WERI-Rb-1 (cell line): ENCODE results near the gene LYST.

Experiments used
- DNase-seq: peaks from one replicate; pipeline ENCODE4 v3.0.0-alpha.2; 2020
- H3K27ac ChIP-seq: fragments of 250-450 bp; sonication (Bioruptor Pico); 2 replicates; pipeline ENCODE4 v1.5.1; 2020; ENCODE audit warnings: mild to moderate bottlenecking, moderate library complexity
- H3K27me3 ChIP-seq: fragments of 250-450 bp; sonication (Bioruptor Pico); 2 replicates; pipeline ENCODE4 v1.5.1; 2021; ENCODE audit warnings: mild to moderate bottlenecking, low read depth, moderate library complexity; ENCODE audit not compliant: insufficient read depth, severe bottlenecking
- H3K36me3 ChIP-seq: fragments of 250-450 bp; sonication (Bioruptor Pico); 2 replicates; pipeline ENCODE4 v1.5.1; 2020; ENCODE audit warnings: mild to moderate bottlenecking, moderate library complexity
- H3K4me3 ChIP-seq: 2 replicates; pipeline ENCODE4 v1.5.1; 2011; ENCODE audit warnings: low read depth, mild to moderate bottlenecking, control low read depth, low read length
- H3K9me3 ChIP-seq: fragments of 250-450 bp; sonication (Bioruptor Pico); 2 replicates; pipeline ENCODE4 v1.5.1; 2021; ENCODE audit warnings: mild to moderate bottlenecking, moderate library complexity; ENCODE audit not compliant: severe bottlenecking
- CTCF ChIP-seq: IDR thresholded peaks from 2 replicates; pipeline ENCODE4 v1.5.1; 2011; ENCODE audit warnings: low read depth, mild to moderate bottlenecking, control low read depth, inconsistent platforms, low read length

The LYST gene

GRCh38 chr1:235741294-235741693 is 125.4 kb downstream of the LYST start:
- no peak for DNase-seq
- Histone ChIP-seq H3K4me3 (no peak overlapping the region), H3K9me3 (no peaks in the 10 kb centered on the region), H3K27me3 (no peaks in the 10 kb centered on the region), H3K27ac (no peak overlapping the region), H3K36me3 (no peaks in the 10 kb centered on the region)
- TF ChIP-seq CTCF, result no peak

- H3K27ac ChIP-seq, result no peak overlapping the region
- TF ChIP-seq CTCF, result no peak
- no peaks in the 10 kb centered on the region for H3K27me3 ChIP-seq
- no peak for DNase-seq
- no peaks in the 10 kb centered on the region for H3K9me3 ChIP-seq
- H3K36me3 ChIP-seq, result no peaks in the 10 kb centered on the region
- no peak overlapping the region for H3K4me3 ChIP-seq
Observed at GRCh38 chr1:235739631-235740030, 127.1 kb downstream of the LYST start.

GRCh38 chr1:235739124-235739523 is 127.6 kb downstream of the LYST start:
- no peak overlapping the region for H3K4me3 ChIP-seq
- H3K36me3 ChIP-seq, result no peaks in the 10 kb centered on the region
- H3K27me3 ChIP-seq, result no peaks in the 10 kb centered on the region
- no peak for DNase-seq
- TF ChIP-seq CTCF, result no peak
- H3K9me3 ChIP-seq, result no peaks in the 10 kb centered on the region
- no peak overlapping the region for H3K27ac ChIP-seq

GRCh38 chr1:235737751-235738150 is 129.0 kb downstream of the LYST start:
- DNase-seq, result no peak
- H3K27me3 ChIP-seq, result no peaks in the 10 kb centered on the region
- H3K4me3 ChIP-seq, result no peak overlapping the region
- no peak overlapping the region for H3K27ac ChIP-seq
- no peak for TF ChIP-seq CTCF
- no peaks in the 10 kb centered on the region for H3K36me3 ChIP-seq
- no peaks in the 10 kb centered on the region for H3K9me3 ChIP-seq

- Histone ChIP-seq H3K9me3 (no peaks in the 10 kb centered on the region), H3K4me3 (no peak overlapping the region), H3K27ac (no peak overlapping the region), H3K27me3 (no peaks in the 10 kb centered on the region), H3K36me3 (no peaks in the 10 kb centered on the region)
- no peak for DNase-seq
- TF ChIP-seq CTCF, result no peak
Observed at GRCh38 chr1:235736263-235736662, 130.4 kb downstream of the LYST start.

- Histone ChIP-seq H3K9me3 (no peaks in the 10 kb centered on the region), H3K36me3 (no peaks in the 10 kb centered on the region), H3K27ac (no peak overlapping the region), H3K4me3 (no peak overlapping the region), H3K27me3 (no peaks in the 10 kb centered on the region)
- TF ChIP-seq CTCF, result no peak
- no peak for DNase-seq
Observed at GRCh38 chr1:235735621-235736020, 131.1 kb downstream of the LYST start.
